GM10266 (cell line): ENCODE measurements around the gene TSPO.

Source experiments
- DNase-seq: peaks from one replicate; pipeline ENCODE4 v3.0.0; 2012; ENCODE audit errors: extremely low spot score
- TF ChIP-seq, protein P1 (sequence below): IDR thresholded peaks from 2 replicates; pipeline ENCODE4 v1.5.1; 2012; ENCODE audit warnings: mild to moderate bottlenecking, low read depth; ENCODE audit not compliant: control insufficient read depth, insufficient read depth; ENCODE audit errors: missing control alignments

Gene TSPO

DNA sequence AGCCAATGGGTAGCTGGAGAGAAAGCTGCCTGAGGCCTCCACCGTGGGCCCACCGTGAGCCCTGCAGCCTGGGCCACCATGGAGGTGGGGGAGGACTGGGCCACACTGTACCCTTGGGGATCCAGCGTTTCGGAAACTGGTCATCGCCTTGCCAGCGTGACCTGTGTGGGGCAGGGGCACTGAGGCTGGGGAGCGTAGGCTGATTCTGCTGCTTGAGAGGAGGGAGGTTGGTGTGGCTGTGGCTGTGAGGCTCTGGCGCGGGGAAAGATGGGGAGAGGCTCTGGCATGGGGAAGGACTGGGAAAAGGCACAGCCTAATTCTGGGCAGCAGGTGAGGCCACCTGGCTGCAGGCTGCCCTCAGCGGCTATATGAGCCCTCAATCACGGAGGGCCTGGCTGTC is 48.2 kb downstream of the TSPO start:
- no peak for DNase-seq
- TF ChIP-seq, protein P1, sequence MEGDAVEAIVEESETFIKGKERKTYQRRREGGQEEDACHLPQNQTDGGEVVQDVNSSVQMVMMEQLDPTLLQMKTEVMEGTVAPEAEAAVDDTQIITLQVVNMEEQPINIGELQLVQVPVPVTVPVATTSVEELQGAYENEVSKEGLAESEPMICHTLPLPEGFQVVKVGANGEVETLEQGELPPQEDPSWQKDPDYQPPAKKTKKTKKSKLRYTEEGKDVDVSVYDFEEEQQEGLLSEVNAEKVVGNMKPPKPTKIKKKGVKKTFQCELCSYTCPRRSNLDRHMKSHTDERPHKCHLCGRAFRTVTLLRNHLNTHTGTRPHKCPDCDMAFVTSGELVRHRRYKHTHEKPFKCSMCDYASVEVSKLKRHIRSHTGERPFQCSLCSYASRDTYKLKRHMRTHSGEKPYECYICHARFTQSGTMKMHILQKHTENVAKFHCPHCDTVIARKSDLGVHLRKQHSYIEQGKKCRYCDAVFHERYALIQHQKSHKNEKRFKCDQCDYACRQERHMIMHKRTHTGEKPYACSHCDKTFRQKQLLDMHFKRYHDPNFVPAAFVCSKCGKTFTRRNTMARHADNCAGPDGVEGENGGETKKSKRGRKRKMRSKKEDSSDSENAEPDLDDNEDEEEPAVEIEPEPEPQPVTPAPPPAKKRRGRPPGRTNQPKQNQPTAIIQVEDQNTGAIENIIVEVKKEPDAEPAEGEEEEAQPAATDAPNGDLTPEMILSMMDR, result no peak

DNA sequence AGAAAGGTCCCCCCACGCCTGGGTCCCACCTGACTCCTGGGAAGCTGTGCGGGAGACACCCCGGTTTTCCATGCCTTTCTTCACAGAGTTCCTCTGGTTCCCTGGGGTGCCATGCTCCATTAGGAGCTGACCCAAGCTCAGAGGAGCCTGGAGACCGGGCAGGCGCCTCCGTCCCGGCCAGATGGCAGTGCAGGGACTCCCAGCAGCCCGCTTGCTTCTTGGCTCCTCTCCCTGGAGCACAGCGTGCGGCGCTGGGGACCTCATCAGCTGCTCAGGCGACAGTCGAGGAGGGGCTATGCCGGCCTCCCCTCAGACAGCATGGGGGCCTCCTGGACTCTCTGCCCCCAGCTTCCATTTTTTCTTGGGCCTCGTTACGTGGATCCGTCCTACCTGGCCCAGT is 48.7 kb downstream of the TSPO start:
- DNase-seq, result no peak
- TF ChIP-seq, protein P1, result no peak

DNA sequence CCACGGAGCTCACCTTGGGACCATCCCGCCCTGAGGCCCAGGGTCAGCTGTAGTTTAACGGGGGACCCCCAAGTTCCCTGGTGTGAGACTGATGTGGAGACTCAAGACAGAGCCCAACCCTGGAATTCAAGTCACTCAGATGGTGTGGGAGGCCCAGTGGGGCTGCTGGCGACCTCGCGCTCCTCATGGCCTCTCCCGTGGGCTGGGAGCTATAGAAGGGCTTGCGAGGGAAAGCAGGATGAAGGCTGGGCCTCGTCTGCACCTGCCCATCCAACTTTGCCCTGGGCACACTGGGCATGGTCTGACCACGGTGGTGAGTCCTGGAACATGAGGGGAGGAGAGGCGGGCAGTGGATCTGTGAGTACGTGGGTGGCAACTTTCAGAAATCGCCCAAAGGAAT is 49.2 kb downstream of the TSPO start:
- DNase-seq, result no peak
- TF ChIP-seq, protein P1, result no peak

DNA sequence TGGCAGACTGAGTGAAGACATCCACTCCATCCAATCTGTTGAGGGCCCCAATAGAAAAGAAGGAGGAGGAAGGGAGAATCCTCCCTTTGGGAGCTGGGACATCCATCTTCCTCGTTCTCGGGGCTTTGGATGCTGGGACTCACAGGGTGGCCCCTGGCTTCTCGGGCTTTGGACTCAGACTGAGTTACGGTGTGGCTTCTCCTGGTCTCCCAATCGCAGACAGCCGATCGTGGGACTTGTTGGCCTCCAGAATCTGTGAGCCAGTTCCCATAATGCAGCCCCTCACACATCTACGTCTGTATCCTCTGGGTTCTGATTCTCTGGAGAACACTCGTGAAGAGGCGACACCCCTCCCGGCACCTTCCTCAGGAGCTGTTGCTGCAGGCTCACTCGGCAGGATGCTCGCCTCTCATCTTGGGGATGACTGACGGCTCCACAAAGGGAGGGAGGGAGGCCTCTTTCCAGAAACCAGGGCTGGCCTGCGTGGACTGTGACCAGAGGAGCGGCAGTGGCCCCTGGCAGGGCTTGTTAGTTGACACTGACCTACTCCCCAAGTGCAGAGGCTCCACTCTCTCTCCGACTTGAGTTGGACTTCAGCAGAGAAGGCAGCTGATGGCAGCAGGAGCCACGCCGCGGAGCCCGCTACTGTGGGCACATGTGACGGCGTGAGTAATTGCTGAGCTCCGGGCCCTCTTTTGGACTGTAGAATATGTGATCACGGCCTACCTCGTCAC is 50.3 kb downstream of the TSPO start:
- TF ChIP-seq, protein P1, result no peak
- no peak for DNase-seq

DNA sequence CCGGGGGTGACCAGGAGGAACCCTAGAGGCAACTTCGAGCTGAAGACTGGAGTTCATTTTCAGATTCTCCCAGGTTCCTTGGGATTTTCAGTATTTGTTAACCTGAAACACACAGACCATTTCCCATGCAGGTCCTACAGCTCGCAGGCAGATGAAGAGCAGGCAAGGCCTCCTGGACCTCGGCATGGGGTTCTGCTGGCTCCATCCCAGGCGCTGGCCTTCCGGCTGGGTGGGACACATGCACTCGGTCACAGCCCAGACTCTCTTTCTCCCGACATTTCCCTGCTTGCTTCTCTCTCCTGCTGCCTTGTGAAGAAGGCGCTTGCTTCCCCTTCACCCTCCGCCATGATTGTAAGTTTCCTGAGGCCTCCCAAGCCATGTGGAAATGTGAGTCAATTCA is 51.0 kb downstream of the TSPO start:
- TF ChIP-seq, protein P1, result no peak
- DNase-seq, result no peak

DNA sequence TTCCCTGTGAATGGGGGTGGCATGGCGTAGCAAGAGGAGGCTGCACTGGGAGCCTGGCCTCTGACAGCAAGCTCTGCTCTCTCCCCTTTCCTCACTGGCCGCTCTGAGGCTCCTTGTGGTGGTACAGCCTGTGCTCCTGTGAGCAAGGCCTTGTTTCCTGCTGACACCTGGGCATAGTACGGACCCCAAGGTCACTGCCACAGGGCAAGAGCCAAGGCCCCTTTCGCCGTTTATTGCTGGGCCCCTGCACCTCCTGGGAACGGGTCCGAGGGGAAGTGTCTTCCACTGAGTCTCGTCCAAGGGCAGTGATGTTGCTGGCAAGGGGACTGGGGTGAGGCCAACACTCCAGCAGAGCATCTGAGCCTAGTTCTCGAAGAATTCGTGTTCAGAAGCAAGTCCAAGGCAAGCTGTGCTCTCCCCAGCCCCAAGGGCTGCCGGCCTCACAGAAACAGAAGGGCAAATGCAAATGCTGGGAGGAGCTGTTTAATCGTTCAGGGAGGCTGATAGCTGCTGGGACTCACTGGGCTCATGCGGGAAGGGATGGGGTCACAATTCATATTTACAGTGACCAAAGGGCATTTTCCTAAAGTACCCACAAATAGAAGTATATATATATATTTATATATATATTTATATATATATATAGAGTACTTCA is 51.5 kb downstream of the TSPO start:
- TF ChIP-seq, protein P1, result no peak
- DNase-seq, result no peak

DNA sequence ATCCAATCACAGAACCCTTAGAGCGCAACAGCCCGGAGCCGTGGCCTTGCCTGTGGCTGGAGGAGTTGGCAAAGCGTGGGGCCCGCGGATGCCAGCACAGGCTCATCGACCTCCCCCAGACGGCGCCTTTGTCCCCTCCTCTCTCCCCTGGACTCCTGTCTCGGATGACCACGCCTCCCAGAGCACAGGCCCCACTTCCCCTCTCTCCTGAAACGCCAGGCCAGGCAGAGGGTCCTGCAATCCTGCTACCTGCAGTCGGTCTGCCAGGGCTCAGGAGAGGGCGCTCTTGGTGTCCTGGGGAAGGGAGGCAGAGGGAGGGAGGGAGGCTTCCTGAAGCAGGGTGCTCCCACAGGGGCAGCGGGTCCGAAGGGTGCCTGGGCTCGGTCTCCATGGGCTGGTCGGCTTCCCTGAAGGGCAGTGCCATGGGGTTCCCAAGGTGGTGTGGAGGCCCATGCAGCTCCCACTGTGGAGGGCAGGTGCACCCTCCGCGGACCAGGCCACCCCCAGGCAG is 52.2 kb downstream of the TSPO start:
- DNase-seq, result no peak
- TF ChIP-seq, protein P1, result no peak
